Measurements from ENCODE around the gene EMILIN1.
A peak's percentile ranks its signal among the peaks of the same experiment; 100 is the strongest.

- no peak for TF ChIP-seq CTCF (IDR thresholded peaks at IDR 0.05 in 2 of 3, conservative IDR thresholded peaks at IDR 0.05 in 1 of 3; ENCODE audit: control insufficient read depth in 2 of 3, extremely low read depth in 1 of 3, insufficient read depth in 1 of 3, low read depth in 3 of 3, low read length in 3 of 3)
- TF ChIP-seq MAX (IDR thresholded peaks at IDR 0.05; ENCODE audit: low read depth, low read length) = no peak
- no peak for TF ChIP-seq ZNF274 (IDR thresholded peaks at IDR 0.05; ENCODE audit: insufficient read depth, insufficient read length)
- peak; percentile 9; the same call in 1 of the 2 replicates for TF ChIP-seq POLR2A (IDR thresholded peaks at IDR 0.05; ENCODE audit: low read depth, low read length)
- no peak; the same call in 1 of the 2 replicates for TF ChIP-seq POLR2AphosphoS5 (IDR thresholded peaks at IDR 0.05; ENCODE audit: low read length)
- TF ChIP-seq SMAD1 (IDR thresholded peaks at IDR 0.05; ENCODE audit: low read depth, partially characterized antibody) = no peak
- TF ChIP-seq CHD4 (IDR thresholded peaks at IDR 0.05) = no peak
- no peak for TF ChIP-seq USF2 (IDR thresholded peaks at IDR 0.05; ENCODE audit: borderline replicate concordance, low read depth, low read length)
These were observed 39.6 kb upstream of the EMILIN1 start for GRCh38 chr2:27038631-27039339.

Measured in GM12878 (cell line).